HEK293T (cell line): ENCODE measurements around the gene PNPT1.

Experiments used
- BHLHE40 ChIP-seq: fragments of 450-650 bp; IDR thresholded peaks from 2 replicates; pipeline ENCODE4 v1.6.1; 2016; ENCODE audit warnings: mild to moderate bottlenecking, moderate library complexity, borderline replicate concordance
- FOXK2 ChIP-seq: fragments of 450-650 bp; IDR thresholded peaks from 2 replicates; pipeline ENCODE4 v1.6.1; 2016; ENCODE audit warnings: mild to moderate bottlenecking
- SUZ12 ChIP-seq: fragments of 450-650 bp; IDR thresholded peaks from 2 replicates; pipeline ENCODE4 v1.6.1; 2016; ENCODE audit warnings: mild to moderate bottlenecking

- TF ChIP-seq SUZ12, result no peak
- TF ChIP-seq FOXK2, result no peak
- TF ChIP-seq BHLHE40, result no peak
Observed at GRCh38 chr2:55620123-55620779, 73.4 kb downstream of the PNPT1 start.
